GM23338 (cell line): ENCODE results near the gene IGF1R. TPM values are rescaled to one million over a fixed set of nuclear protein-coding genes. Genes with fewer than 3 reads are reported as not detected.

Experiments used
- ATAC-seq: fragments of 200-7000 bp; cut with Tn5 transposase; 3 replicates; pipeline ENCODE4 v1.9.1; 2020
- DNase-seq: peaks from one replicate; pipeline ENCODE4 v3.0.0-alpha.2; 2015; ENCODE audit warnings: low spot score
- H2AFZ ChIP-seq: fragments of 200-600 bp; sonication (generic); 2 replicates; pipeline ENCODE4 v1.8.0; 2016; ENCODE audit warnings: antibody characterized with exemption, mild to moderate bottlenecking, moderate library complexity
- H3F3A ChIP-seq: fragments of 200-600 bp; sonication (generic); replicated peaks from 2 replicates; pipeline ENCODE4 v1.8.0; 2017; ENCODE audit warnings: antibody characterized with exemption, mixed run types, low read depth
- H3K27ac ChIP-seq: fragments of 200-600 bp; sonication (generic); 2 replicates; pipeline ENCODE4 v1.6.1; 2016; ENCODE audit warnings: low read depth
- H3K27me3 ChIP-seq: fragments of 200-600 bp; sonication (generic); 2 replicates; pipeline ENCODE4 v1.8.0; 2016; ENCODE audit warnings: mild to moderate bottlenecking, mixed run types, moderate library complexity; ENCODE audit not compliant: insufficient read depth
- H3K36me3 ChIP-seq: fragments of 200-600 bp; sonication (generic); 2 replicates; pipeline ENCODE4 v1.8.0; 2016; ENCODE audit warnings: mild to moderate bottlenecking; ENCODE audit not compliant: insufficient read depth
- H3K4me1 ChIP-seq: fragments of 200-600 bp; sonication (generic); 2 replicates; pipeline ENCODE4 v1.8.0; 2016; ENCODE audit warnings: mild to moderate bottlenecking, moderate library complexity; ENCODE audit not compliant: insufficient read depth
- H3K4me2 ChIP-seq: fragments of 200-600 bp; sonication (generic); 2 replicates; pipeline ENCODE4 v1.7.1; 2017; ENCODE audit warnings: mixed run types
- H3K4me3 ChIP-seq: fragments of 200-600 bp; sonication (generic); 2 replicates; pipeline ENCODE4 v1.6.1; 2016; ENCODE audit warnings: mixed run types
- H3K79me2 ChIP-seq: fragments of 200-600 bp; sonication (generic); replicated peaks from 2 replicates; pipeline ENCODE4 v1.8.0; 2017; ENCODE audit warnings: mild to moderate bottlenecking; ENCODE audit not compliant: insufficient read depth
- H3K9me2 ChIP-seq: fragments of 200-600 bp; sonication (generic); 2 replicates; pipeline ENCODE4 v1.8.0; 2017; ENCODE audit not compliant: insufficient read depth
- H4K20me1 ChIP-seq: fragments of 200-600 bp; sonication (generic); replicated peaks from 2 replicates; pipeline ENCODE4 v1.8.0; 2017; ENCODE audit warnings: mild to moderate bottlenecking; ENCODE audit not compliant: insufficient read depth
- H3K27ac Mint-ChIP-seq: 2 replicates; pipeline ENCODE4 v1.8.0; 2020; ENCODE audit warnings: inconsistent platforms, mild to moderate bottlenecking, moderate library complexity, mixed read lengths
- H3K27me3 Mint-ChIP-seq: 3 replicates; pipeline ENCODE4 v1.8.0; 2022; ENCODE audit warnings: low read depth, mild to moderate bottlenecking, moderate library complexity, mixed read lengths, inconsistent platforms; ENCODE audit not compliant: insufficient read depth, poor library complexity
- H3K36me3 Mint-ChIP-seq: 3 replicates; pipeline ENCODE4 v1.8.0; 2021; ENCODE audit warnings: low read depth, mild to moderate bottlenecking, inconsistent platforms, moderate library complexity, mixed read lengths
- H3K4me1 Mint-ChIP-seq: 3 replicates; pipeline ENCODE4 v1.8.0; 2020; ENCODE audit warnings: mild to moderate bottlenecking, inconsistent platforms, mixed read lengths
- H3K4me3 Mint-ChIP-seq: 3 replicates; pipeline ENCODE4 v1.8.0; 2021; ENCODE audit warnings: moderate library complexity, mild to moderate bottlenecking, inconsistent platforms, mixed read lengths
- H3K9me3 Mint-ChIP-seq: 3 replicates; pipeline ENCODE4 v1.8.0; 2020; ENCODE audit warnings: moderate library complexity, mild to moderate bottlenecking, inconsistent platforms, mixed read lengths
- STAT1 ChIP-seq: IDR thresholded peaks from one replicate; pipeline ENCODE4 v1.6.1; 2016; ENCODE audit warnings: antibody characterized with exemption; ENCODE audit not compliant: unreplicated experiment
- ZNF114 ChIP-seq: fragments of 250-450 bp; sonication (Bioruptor Pico); IDR thresholded peaks from 2 replicates; pipeline ENCODE4 v1.5.0; 2020; ENCODE audit warnings: mild to moderate bottlenecking, moderate library complexity
- ZNF331 ChIP-seq: fragments of 250-450 bp; sonication (Bioruptor Pico); IDR thresholded peaks from 2 replicates; pipeline ENCODE4 v1.5.0; 2020; ENCODE audit warnings: low read depth, mild to moderate bottlenecking, moderate library complexity
- polyA plus RNA-seq: library from polyadenylated mRNA; unstranded; fragments of >200 nt; fragmentation: Nextera tagmentation; extraction: Ambion mirVana; gene quantifications from 2 replicates; pipeline ENCODE4 v1.2.1, GENCODE V29; 2016
- total RNA-seq: library from RNA; depleted of rRNA; stranded (reverse); fragments of >200 nt; shearing (Covaris generic); gene quantifications from 2 replicates; pipeline ENCODE4 v1.2.3, GENCODE V29; 2014
- TF ChIP-seq, protein P1 (sequence below): fragments of 250-450 bp; sonication (Bioruptor Pico); IDR thresholded peaks from 2 replicates; pipeline ENCODE4 v1.5.0; 2020; ENCODE audit warnings: mild to moderate bottlenecking, moderate library complexity

IGF1R gene
- total and polyA plus RNA-seq, 2 experiments from 2014 or later: 20.4 to 92.2 TPM

DNA sequence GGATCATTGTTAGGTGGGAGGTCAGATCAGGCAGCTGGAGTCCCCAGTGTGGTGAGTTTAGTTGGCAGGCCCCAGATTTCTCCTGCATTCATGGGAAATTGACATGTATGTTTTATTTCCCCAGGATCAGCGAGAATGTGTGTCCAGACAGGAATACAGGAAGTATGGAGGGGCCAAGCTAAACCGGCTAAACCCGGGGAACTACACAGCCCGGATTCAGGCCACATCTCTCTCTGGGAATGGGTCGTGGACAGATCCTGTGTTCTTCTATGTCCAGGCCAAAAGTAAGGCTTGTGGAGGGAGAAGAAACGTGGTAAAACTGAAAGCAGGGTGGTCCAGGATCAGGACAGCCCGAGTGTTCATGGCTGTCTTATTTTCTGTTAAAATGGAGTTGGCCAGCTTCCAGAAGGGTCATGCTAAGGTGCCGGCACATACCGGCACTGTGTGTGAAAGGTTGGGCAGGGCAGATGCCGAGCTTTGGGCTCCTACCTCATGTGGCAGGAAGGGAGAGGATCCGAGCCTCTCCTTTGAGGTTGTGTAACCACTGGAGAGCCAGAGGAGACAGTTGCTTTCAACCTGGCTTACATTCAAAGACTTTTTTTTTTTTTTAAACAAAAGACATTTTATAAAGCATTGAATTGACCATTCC, 276.2 kb downstream of the IGF1R start:
- H3K9me3 Mint-ChIP-seq: no peaks in the 10 kb centered on the region
- DNase-seq: no peak

More for the DNA sequence above, 276.2 kb downstream of the IGF1R start:
- Histone ChIP-seq H3F3A (no peaks in the 10 kb centered on the region), H3K27ac (no peak overlapping the region), H3K79me2 (no peaks in the 10 kb centered on the region), H3K4me2 (no peak overlapping the region), H3K27me3 (no peaks in the 10 kb centered on the region), H3K9me2 (no peaks in the 10 kb centered on the region), H3K4me1 (no peaks in the 10 kb centered on the region), H3K4me3 (no peak overlapping the region), H4K20me1 (no peaks in the 10 kb centered on the region), H2AFZ (no peak overlapping the region), H3K36me3 (peaks cover 39% of the 10 kb centered on the region)
- no peaks in the 10 kb centered on the region for H3K4me1 Mint-ChIP-seq
- H3K27me3 Mint-ChIP-seq: peaks cover 11% of the 10 kb centered on the region
- TF ChIP-seq STAT1: no peak
- TF ChIP-seq ZNF114 (CRISPR knock-in tag): no peak
- TF ChIP-seq ZNF331 (CRISPR knock-in tag): no peak
- TF ChIP-seq, protein P1, sequence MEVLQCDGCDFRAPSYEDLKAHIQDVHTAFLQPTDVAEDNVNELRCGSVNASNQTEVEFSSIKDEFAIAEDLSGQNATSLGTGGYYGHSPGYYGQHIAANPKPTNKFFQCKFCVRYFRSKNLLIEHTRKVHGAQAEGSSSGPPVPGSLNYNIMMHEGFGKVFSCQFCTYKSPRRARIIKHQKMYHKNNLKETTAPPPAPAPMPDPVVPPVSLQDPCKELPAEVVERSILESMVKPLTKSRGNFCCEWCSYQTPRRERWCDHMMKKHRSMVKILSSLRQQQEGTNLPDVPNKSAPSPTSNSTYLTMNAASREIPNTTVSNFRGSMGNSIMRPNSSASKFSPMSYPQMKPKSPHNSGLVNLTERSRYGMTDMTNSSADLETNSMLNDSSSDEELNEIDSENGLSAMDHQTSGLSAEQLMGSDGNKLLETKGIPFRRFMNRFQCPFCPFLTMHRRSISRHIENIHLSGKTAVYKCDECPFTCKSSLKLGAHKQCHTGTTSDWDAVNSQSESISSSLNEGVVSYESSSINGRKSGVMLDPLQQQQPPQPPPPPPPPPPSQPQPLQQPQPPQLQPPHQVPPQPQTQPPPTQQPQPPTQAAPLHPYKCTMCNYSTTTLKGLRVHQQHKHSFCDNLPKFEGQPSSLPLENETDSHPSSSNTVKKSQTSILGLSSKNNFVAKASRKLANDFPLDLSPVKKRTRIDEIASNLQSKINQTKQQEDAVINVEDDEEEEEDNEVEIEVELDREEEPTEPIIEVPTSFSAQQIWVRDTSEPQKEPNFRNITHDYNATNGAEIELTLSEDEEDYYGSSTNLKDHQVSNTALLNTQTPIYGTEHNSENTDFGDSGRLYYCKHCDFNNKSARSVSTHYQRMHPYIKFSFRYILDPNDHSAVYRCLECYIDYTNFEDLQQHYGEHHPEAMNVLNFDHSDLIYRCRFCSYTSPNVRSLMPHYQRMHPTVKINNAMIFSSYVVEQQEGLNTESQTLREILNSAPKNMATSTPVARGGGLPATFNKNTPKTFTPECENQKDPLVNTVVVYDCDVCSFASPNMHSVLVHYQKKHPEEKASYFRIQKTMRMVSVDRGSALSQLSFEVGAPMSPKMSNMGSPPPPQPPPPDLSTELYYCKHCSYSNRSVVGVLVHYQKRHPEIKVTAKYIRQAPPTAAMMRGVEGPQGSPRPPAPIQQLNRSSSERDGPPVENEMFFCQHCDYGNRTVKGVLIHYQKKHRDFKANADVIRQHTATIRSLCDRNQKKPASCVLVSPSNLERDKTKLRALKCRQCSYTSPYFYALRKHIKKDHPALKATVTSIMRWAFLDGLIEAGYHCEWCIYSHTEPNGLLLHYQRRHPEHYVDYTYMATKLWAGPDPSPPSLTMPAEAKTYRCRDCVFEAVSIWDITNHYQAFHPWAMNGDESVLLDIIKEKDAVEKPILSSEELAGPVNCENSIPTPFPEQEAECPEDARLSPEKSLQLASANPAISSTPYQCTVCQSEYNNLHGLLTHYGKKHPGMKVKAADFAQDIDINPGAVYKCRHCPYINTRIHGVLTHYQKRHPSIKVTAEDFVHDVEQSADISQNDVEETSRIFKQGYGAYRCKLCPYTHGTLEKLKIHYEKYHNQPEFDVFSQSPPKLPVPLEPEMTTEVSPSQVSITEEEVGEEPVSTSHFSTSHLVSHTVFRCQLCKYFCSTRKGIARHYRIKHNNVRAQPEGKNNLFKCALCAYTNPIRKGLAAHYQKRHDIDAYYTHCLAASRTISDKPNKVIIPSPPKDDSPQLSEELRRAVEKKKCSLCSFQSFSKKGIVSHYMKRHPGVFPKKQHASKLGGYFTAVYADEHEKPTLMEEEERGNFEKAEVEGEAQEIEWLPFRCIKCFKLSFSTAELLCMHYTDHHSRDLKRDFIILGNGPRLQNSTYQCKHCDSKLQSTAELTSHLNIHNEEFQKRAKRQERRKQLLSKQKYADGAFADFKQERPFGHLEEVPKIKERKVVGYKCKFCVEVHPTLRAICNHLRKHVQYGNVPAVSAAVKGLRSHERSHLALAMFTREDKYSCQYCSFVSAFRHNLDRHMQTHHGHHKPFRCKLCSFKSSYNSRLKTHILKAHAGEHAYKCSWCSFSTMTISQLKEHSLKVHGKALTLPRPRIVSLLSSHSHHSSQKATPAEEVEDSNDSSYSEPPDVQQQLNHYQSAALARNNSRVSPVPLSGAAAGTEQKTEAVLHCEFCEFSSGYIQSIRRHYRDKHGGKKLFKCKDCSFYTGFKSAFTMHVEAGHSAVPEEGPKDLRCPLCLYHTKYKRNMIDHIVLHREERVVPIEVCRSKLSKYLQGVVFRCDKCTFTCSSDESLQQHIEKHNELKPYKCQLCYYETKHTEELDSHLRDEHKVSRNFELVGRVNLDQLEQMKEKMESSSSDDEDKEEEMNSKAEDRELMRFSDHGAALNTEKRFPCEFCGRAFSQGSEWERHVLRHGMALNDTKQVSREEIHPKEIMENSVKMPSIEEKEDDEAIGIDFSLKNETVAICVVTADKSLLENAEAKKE (CRISPR knock-in tag): no peak
- no peak overlapping the region for H3K27ac Mint-ChIP-seq
- peaks cover 68% of the 10 kb centered on the region for H3K36me3 Mint-ChIP-seq
- H3K4me3 Mint-ChIP-seq: no peak overlapping the region
- ATAC-seq: no peak
